Measurements from ENCODE around the gene TM9SF4.

DNA sequence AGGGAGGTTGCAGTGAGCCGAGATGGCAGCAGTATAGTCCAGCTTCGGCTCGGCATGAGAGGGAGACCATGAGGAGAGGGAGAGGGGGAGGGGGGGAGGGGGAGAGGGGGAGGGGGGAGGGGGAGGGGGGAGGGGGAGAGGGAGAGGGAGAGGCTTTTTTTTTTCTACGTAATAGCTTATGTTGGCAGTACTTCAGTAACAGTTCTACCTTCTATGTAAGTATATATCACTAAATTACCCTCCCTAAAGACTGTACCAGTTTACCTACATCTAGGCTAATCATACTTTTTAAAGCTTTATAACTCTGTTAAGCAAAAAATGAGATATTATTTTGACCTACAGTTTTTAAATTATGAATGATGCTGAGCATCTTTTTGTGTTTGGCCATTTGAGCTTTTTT is 13.6 kb downstream of the TM9SF4 start:
- TF ChIP-seq, protein P1, sequence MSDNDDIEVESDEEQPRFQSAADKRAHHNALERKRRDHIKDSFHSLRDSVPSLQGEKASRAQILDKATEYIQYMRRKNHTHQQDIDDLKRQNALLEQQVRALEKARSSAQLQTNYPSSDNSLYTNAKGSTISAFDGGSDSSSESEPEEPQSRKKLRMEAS (IDR thresholded peaks at IDR 0.05), result no peak
- TF ChIP-seq YY1 (IDR thresholded peaks at IDR 0.05; ENCODE audit: low read depth), result no peak
- TF ChIP-seq TEAD4 (IDR thresholded peaks at IDR 0.05), result no peak
- no peak for TF ChIP-seq CREB1 (IDR thresholded peaks at IDR 0.05; ENCODE audit: low read depth)
- TF ChIP-seq RAD21 (IDR thresholded peaks at IDR 0.05; ENCODE audit: low read depth), result no peak
- TF ChIP-seq TAF1 (IDR thresholded peaks at IDR 0.05; ENCODE audit: low read depth), result no peak
- TF ChIP-seq, protein P2, sequence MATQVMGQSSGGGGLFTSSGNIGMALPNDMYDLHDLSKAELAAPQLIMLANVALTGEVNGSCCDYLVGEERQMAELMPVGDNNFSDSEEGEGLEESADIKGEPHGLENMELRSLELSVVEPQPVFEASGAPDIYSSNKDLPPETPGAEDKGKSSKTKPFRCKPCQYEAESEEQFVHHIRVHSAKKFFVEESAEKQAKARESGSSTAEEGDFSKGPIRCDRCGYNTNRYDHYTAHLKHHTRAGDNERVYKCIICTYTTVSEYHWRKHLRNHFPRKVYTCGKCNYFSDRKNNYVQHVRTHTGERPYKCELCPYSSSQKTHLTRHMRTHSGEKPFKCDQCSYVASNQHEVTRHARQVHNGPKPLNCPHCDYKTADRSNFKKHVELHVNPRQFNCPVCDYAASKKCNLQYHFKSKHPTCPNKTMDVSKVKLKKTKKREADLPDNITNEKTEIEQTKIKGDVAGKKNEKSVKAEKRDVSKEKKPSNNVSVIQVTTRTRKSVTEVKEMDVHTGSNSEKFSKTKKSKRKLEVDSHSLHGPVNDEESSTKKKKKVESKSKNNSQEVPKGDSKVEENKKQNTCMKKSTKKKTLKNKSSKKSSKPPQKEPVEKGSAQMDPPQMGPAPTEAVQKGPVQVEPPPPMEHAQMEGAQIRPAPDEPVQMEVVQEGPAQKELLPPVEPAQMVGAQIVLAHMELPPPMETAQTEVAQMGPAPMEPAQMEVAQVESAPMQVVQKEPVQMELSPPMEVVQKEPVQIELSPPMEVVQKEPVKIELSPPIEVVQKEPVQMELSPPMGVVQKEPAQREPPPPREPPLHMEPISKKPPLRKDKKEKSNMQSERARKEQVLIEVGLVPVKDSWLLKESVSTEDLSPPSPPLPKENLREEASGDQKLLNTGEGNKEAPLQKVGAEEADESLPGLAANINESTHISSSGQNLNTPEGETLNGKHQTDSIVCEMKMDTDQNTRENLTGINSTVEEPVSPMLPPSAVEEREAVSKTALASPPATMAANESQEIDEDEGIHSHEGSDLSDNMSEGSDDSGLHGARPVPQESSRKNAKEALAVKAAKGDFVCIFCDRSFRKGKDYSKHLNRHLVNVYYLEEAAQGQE (IDR thresholded peaks at IDR 0.05; ENCODE audit: low read depth), result no peak
- TF ChIP-seq TCF12 (IDR thresholded peaks at IDR 0.05; ENCODE audit: low read depth), result no peak
- no peak for TF ChIP-seq ZBTB7A (IDR thresholded peaks at IDR 0.05; ENCODE audit: low read depth)

All from Ishikawa (cell line).